GM12878 (cell line): ENCODE results near the gene LRRC75A. TPM values are rescaled to one million over a fixed set of nuclear protein-coding genes. Genes with fewer than 3 reads are reported as not detected.

Experiments used
- ATAC-seq: fragments of 200-7000 bp; cut with Tn5 transposase; 3 replicates; pipeline ENCODE4 v1.9.1; 2020; ENCODE audit warnings: mild to moderate bottlenecking, moderate library complexity
- BruUV-seq: library from RNA; stranded (reverse); fragments of 400-500 nt; replicated peaks from 2 replicates; lab custom pipeline; 2021; lab: Mats Ljungman, UMichigan
- CTCF ChIA-PET: fragments of 300-600 bp; sonication (Branson Sonifier 250); formaldehyde crosslinking; extraction: SDS; loops from one replicate; lab custom pipeline; 2021; ENCODE audit warnings: inconsistent platforms; lab: Yijun Ruan, JAX
- POLR2A ChIA-PET: fragments of 350-600 bp; formaldehyde crosslinking; extraction: SDS; loops from one replicate; lab custom pipeline; 2021; ENCODE audit warnings: inconsistent platforms; lab: Charles Lee
- RAD21 ChIA-PET: fragments of 300-600 bp; sonication (Branson Sonifier 250); formaldehyde crosslinking; loops from one replicate; lab custom pipeline; 2023; ENCODE audit warnings: antibody characterized with exemption; ENCODE audit not compliant: unreplicated experiment; lab: Charles Lee
- SMC1A ChIA-PET: fragments of 300-600 bp; sonication (Branson Sonifier 250); formaldehyde crosslinking; loops from one replicate; lab custom pipeline; 2023; ENCODE audit not compliant: unreplicated experiment, uncharacterized antibody; lab: Charles Lee
- DNase-seq: peaks from one replicate; pipeline ENCODE4 v3.0.0-alpha.2; 2011; ENCODE audit warnings: low read depth, low spot score
- FAIRE-seq: peaks from 3 replicates; lab custom pipeline; 2011; peaks lifted over from hg19 to GRCh38; lab: Jason Lieb, UNC
- H2AFZ ChIP-seq: 2 replicates; pipeline ENCODE4 v1.6.0; 2011; ENCODE audit warnings: low read depth, low read length, control low read depth; ENCODE audit not compliant: control insufficient read depth
- H3K27ac ChIP-seq: 2 replicates; pipeline ENCODE4 v1.5.1; 2011; ENCODE audit warnings: control low read depth; ENCODE audit not compliant: control insufficient read depth, insufficient read depth
- H3K27me3 ChIP-seq, 2 experiments: replicated peaks in 1 of 2; 2 replicates each; pipeline versions ENCODE4 v1.6.0 to v1.6.1; 2011; ENCODE audit warnings: low read length in 1 of 2; ENCODE audit not compliant: control insufficient read depth in 2 of 2, insufficient read depth in 2 of 2
- H3K36me3 ChIP-seq, 2 experiments: 2 replicates each; pipeline ENCODE4 v1.5.1; 2011; ENCODE audit warnings: low read length in 1 of 2; ENCODE audit not compliant: control insufficient read depth in 2 of 2, insufficient read depth in 2 of 2
- H3K4me1 ChIP-seq: 2 replicates; pipeline ENCODE4 v1.6.1; 2011; ENCODE audit warnings: mild to moderate bottlenecking, low read length, moderate library complexity, mixed read lengths; ENCODE audit not compliant: control insufficient read depth, insufficient read depth
- H3K4me2 ChIP-seq: 2 replicates; pipeline ENCODE4 v1.6.0; 2011; ENCODE audit warnings: control low read depth; ENCODE audit not compliant: control insufficient read depth, insufficient read depth
- H3K4me3 ChIP-seq: fragments of 200-600 bp; sonication (generic); 2 replicates; pipeline ENCODE4 v1.5.1; 2016
- H3K79me2 ChIP-seq: 2 replicates; pipeline ENCODE4 v1.6.0; 2011; ENCODE audit warnings: low read length; ENCODE audit not compliant: control insufficient read depth, insufficient read depth
- H3K9ac ChIP-seq: 2 replicates; pipeline ENCODE4 v1.8.0; 2011; ENCODE audit warnings: low read length, control low read depth, mixed read lengths; ENCODE audit not compliant: control insufficient read depth, insufficient read depth
- H3K9me3 ChIP-seq: replicated peaks from 3 replicates; pipeline ENCODE4 v1.5.1; 2011; ENCODE audit warnings: mild to moderate bottlenecking, low read length; ENCODE audit not compliant: control insufficient read depth, insufficient read depth
- H4K20me1 ChIP-seq: 2 replicates; pipeline ENCODE4 v1.6.0; 2011; ENCODE audit not compliant: control insufficient read depth, insufficient read depth
- CBX5 ChIP-seq: sonication (generic); IDR thresholded peaks from 2 replicates; pipeline ENCODE4 v1.6.1; 2016; ENCODE audit warnings: low read depth, moderate library complexity, mild to moderate bottlenecking, inconsistent platforms
- E2F4 ChIP-seq: IDR thresholded peaks from 2 replicates; pipeline ENCODE4 v1.6.1; 2012; ENCODE audit warnings: low read depth, low read length, improper control_type of control experiment
- EZH2 ChIP-seq: IDR thresholded peaks from 2 replicates; pipeline ENCODE4 v1.6.1; 2012; ENCODE audit warnings: low read depth, mild to moderate bottlenecking, control low read depth, inconsistent platforms, low read length, borderline replicate concordance; ENCODE audit not compliant: control insufficient read depth
- FOXM1 ChIP-seq: IDR thresholded peaks from 2 replicates; pipeline ENCODE4 v1.6.1; 2012; ENCODE audit warnings: low read depth, mild to moderate bottlenecking, inconsistent platforms, low read length, moderate library complexity
- GATAD2B ChIP-seq: fragments of 450-650 bp; conservative IDR thresholded peaks from 2 replicates; pipeline ENCODE4 v1.6.1; 2017; ENCODE audit warnings: low read depth, mild to moderate bottlenecking, moderate library complexity
- IRF3 ChIP-seq: fragments of 450-650 bp; IDR thresholded peaks from 2 replicates; pipeline ENCODE4 v1.6.1; 2014; ENCODE audit warnings: mild to moderate bottlenecking
- IRF4 ChIP-seq: IDR thresholded peaks from 2 replicates; pipeline ENCODE4 v1.6.1; 2011; ENCODE audit warnings: low read depth, low read length
- KLF5 ChIP-seq: fragments of 450-650 bp; IDR thresholded peaks from 2 replicates; pipeline ENCODE4 v1.6.1; 2014; ENCODE audit warnings: mild to moderate bottlenecking; ENCODE audit not compliant: partially characterized antibody
- MTA2 ChIP-seq: fragments of 450-650 bp; IDR thresholded peaks from 2 replicates; pipeline ENCODE4 v1.6.1; 2016; ENCODE audit warnings: low read depth, mild to moderate bottlenecking, moderate library complexity
- RBBP5 ChIP-seq: fragments of 200-600 bp; sonication (generic); conservative IDR thresholded peaks from 2 replicates; pipeline ENCODE4 v1.6.1; 2016
- RELB ChIP-seq: fragments of 450-650 bp; IDR thresholded peaks from 2 replicates; pipeline ENCODE4 v1.6.1; 2017; ENCODE audit warnings: low read depth, mild to moderate bottlenecking, moderate library complexity
- SUPT20H ChIP-seq: IDR thresholded peaks from 2 replicates; pipeline ENCODE4 v1.6.1; 2011; ENCODE audit warnings: low read depth, mild to moderate bottlenecking, low read length, moderate library complexity, borderline replicate concordance; ENCODE audit not compliant: control insufficient read depth
- TBL1XR1 ChIP-seq: IDR thresholded peaks from 2 replicates; pipeline ENCODE4 v1.6.1; 2012; ENCODE audit warnings: low read depth, low read length, improper control_type of control experiment
- TCF3 ChIP-seq: IDR thresholded peaks from 2 replicates; pipeline ENCODE4 v1.6.1; 2012; ENCODE audit warnings: low read depth, mild to moderate bottlenecking, low read length, borderline replicate concordance; ENCODE audit not compliant: insufficient read depth
- ZNF384 ChIP-seq: IDR thresholded peaks from 2 replicates; pipeline ENCODE4 v1.6.1; 2012; ENCODE audit warnings: low read depth, mild to moderate bottlenecking, low read length, improper control_type of control experiment, borderline replicate concordance
- ZNF687 ChIP-seq: fragments of 450-650 bp; IDR thresholded peaks from 2 replicates; pipeline ENCODE4 v1.6.1; 2017; ENCODE audit warnings: mild to moderate bottlenecking, moderate library complexity
- WGBS: methylation state at CpG from one replicate; pipeline ENCODE4 v1.1.6; 2016; ENCODE audit warnings: low lambda C conversion rate; ENCODE audit not compliant: insufficient replicate concordance, insufficient coverage; ENCODE audit errors: missing lambda C conversion rate; 5-methylcytosine and 5-hydroxymethylcytosine counted together
- in situ Hi-C: fragments of 300-500 bp; cut with MboI; formaldehyde crosslinking; loops from 9 replicates; pipeline ENCODE4 v1.14.3; 2018; ENCODE audit warnings: mixed read lengths
- intact Hi-C: fragments of 100-400 bp; cut with micrococcal nuclease; formaldehyde crosslinking; loops from one replicate; pipeline ENCODE4 v1.14.2; 2022; ENCODE audit not compliant: unreplicated experiment
- polyA plus RNA-seq, 11 experiments: library from polyadenylated mRNA; depleted of rRNA in 4 of 11; unstranded in 6 of 11; stranded (reverse) in 5 of 11; fragments of >200 nt; fragmentation: Nextera tagmentation in 4 of 11; fragmentation: Illumina TruSeq in 1 of 11; extraction: Ambion mirVana in 4 of 11; extraction: Trizol in 1 of 11; gene quantifications; 1 replicate in 1 of 11; 2 replicates in 10 of 11; pipeline versions ENCODE4 v1.2.1 to v1.2.3, GENCODE V29; 2011 to 2016; ENCODE audit warnings: inconsistent platforms in 2 of 11, missing spikeins in 2 of 11, low read depth in 1 of 11
- total RNA-seq, 4 experiments: library from RNA; depleted of rRNA in 3 of 4; stranded (reverse); fragments of >200 nt in 3 of 4; fragmentation: Illumina TruSeq in 1 of 4; extraction: Trizol in 1 of 4; gene quantifications; 2 replicates each; pipeline versions ENCODE4 v1.2.1 to v1.2.3, GENCODE V29; 2013 to 2021

Gene LRRC75A
- total and polyA plus RNA-seq, 10 of the 15 experiments (the other 5 are each of a cell fraction or from before 2014, with no cell fraction given): 0.01 to 1.3 (median 0.09) TPM; not detected in 2

- TF ChIP-seq CBX5 (no peak), E2F4 (no peak), TBL1XR1 (no peak), EZH2 (no peak), IRF4 (no peak)
These were observed 26.1 kb downstream of the LRRC75A start (continued) for GRCh38 chr17:16465861-16466338.

GRCh38 chr17:16465052-16465312 is 27.0 kb downstream of the LRRC75A start:
- Histone ChIP-seq H3K36me3 (no peaks in the 10 kb centered on the region; a peak in 1 of 4 replicates), H3K4me2 (no peak overlapping the region), H2AFZ (no peak overlapping the region), H3K9ac (no peak overlapping the region), H3K27me3 (no peaks in the 10 kb centered on the region), H4K20me1 (no peaks in the 10 kb centered on the region), H3K4me3 (no peak overlapping the region), H3K9me3 (no peaks in the 10 kb centered on the region), H3K4me1 (no peaks in the 10 kb centered on the region), H3K79me2 (no peaks in the 10 kb centered on the region), H3K27ac (no peak overlapping the region)
- no peak for FAIRE-seq
- no peak for DNase-seq
- ChIA-PET SMC1A (no interaction called here), POLR2A (no interaction called here), RAD21 (no interaction called here), CTCF (no interaction called here)
- 59% methylated on average over 3 of the region's 3 CpGs for WGBS
- BruUV-seq: no TSS peak
- in situ Hi-C loops (no loop called here), intact Hi-C loops (no loop called here)
- no peak for ATAC-seq
- TF ChIP-seq GATAD2B (no peak), ZNF384 (no peak), FOXM1 (no peak), RBBP5 (no peak), RELB (no peak), SUPT20H (no peak), IRF3 (no peak), MTA2 (no peak), KLF5 (no peak), TCF3 (no peak), ZNF687 (no peak)
